Caco-2 (cell line): ENCODE data around the gene PHPT1. TPM values are rescaled to one million over a fixed set of nuclear protein-coding genes. Genes with fewer than 3 reads are reported as not detected.

ENCODE experiments used
- BruUV-seq: library from RNA; stranded (reverse); fragments of 400-500 nt; replicated peaks from 2 replicates; lab custom pipeline; 2021; lab: Mats Ljungman, UMichigan
- CTCF ChIA-PET: fragments of 300-600 bp; sonication (Branson Sonifier 250); formaldehyde crosslinking; loops from one replicate; lab custom pipeline; 2022; ENCODE audit warnings: antibody characterized with exemption; lab: Charles Lee
- POLR2A ChIA-PET: fragments of 300-600 bp; sonication (Branson Sonifier 250); formaldehyde crosslinking; loops from one replicate; lab custom pipeline; 2022; ENCODE audit warnings: antibody characterized with exemption; lab: Charles Lee
- DNase-seq, 2 experiments: peaks; one replicate each; pipeline versions ENCODE4 v3.0.0 to v3.0.0-alpha.2; 2020 to 2022
- H3K27me3 ChIP-seq: replicated peaks from 2 replicates; pipeline ENCODE4 v1.6.0; 2011; ENCODE audit warnings: low read length; ENCODE audit not compliant: control insufficient read depth, insufficient read depth
- H3K36me3 ChIP-seq: 2 replicates; pipeline ENCODE4 v1.5.1; 2011; ENCODE audit warnings: low read length; ENCODE audit not compliant: control insufficient read depth, insufficient read depth
- H3K4me1 ChIP-seq: fragments of 250-450 bp; sonication (Bioruptor Pico); 2 replicates; pipeline ENCODE4 v1.5.1; 2020; ENCODE audit warnings: mild to moderate bottlenecking
- H3K4me3 ChIP-seq: 2 replicates; pipeline ENCODE4 v1.5.1; 2011; ENCODE audit warnings: low read depth, mild to moderate bottlenecking, control low read depth, low read length
- H3K9me3 ChIP-seq: fragments of 250-450 bp; sonication (Bioruptor Pico); 2 replicates; pipeline ENCODE4 v1.5.1; 2020; ENCODE audit warnings: mild to moderate bottlenecking, moderate library complexity
- H3K27ac Mint-ChIP-seq: one replicate; pipeline ENCODE4 v1.8.0; 2022; ENCODE audit warnings: mixed read lengths; ENCODE audit not compliant: unreplicated experiment
- H3K27me3 Mint-ChIP-seq: one replicate; pipeline ENCODE4 v1.8.0; 2022; ENCODE audit warnings: mixed read lengths; ENCODE audit not compliant: insufficient read depth, unreplicated experiment
- H3K36me3 Mint-ChIP-seq: one replicate; pipeline ENCODE4 v1.8.0; 2022; ENCODE audit warnings: mild to moderate bottlenecking, mixed read lengths; ENCODE audit not compliant: insufficient read depth, unreplicated experiment
- H3K4me1 Mint-ChIP-seq: one replicate; pipeline ENCODE4 v1.8.0; 2022; ENCODE audit warnings: low read depth, mixed read lengths; ENCODE audit not compliant: unreplicated experiment
- H3K4me3 Mint-ChIP-seq: one replicate; pipeline ENCODE4 v1.8.0; 2022; ENCODE audit warnings: mild to moderate bottlenecking, moderate library complexity, mixed read lengths; ENCODE audit not compliant: unreplicated experiment
- H3K9me3 Mint-ChIP-seq: one replicate; pipeline ENCODE4 v1.8.0; 2022; ENCODE audit warnings: mixed read lengths; ENCODE audit not compliant: unreplicated experiment
- CTCF ChIP-seq, 2 experiments: fragments of 200-600 bp in 1 of 2; IDR thresholded peaks; 1 replicate in 1 of 2; 2 replicates in 1 of 2; pipeline versions ENCODE4 v1.5.1 to v1.8.0; 2011 to 2022; ENCODE audit warnings: antibody characterized with exemption in 1 of 2, control low read depth in 1 of 2, inconsistent platforms in 1 of 2, low read depth in 1 of 2, low read length in 1 of 2, mild to moderate bottlenecking in 1 of 2, moderate library complexity in 1 of 2; ENCODE audit not compliant: insufficient read depth in 1 of 2, severe bottlenecking in 1 of 2, unreplicated experiment in 1 of 2
- intact Hi-C: fragments of 100-400 bp; cut with micrococcal nuclease; formaldehyde crosslinking; loops from one replicate; pipeline ENCODE4 v1.10.0; 2022; ENCODE audit not compliant: unreplicated experiment
- total RNA-seq: library from RNA; stranded (reverse); gene quantifications from 2 replicates; pipeline ENCODE4 v1.2.3, GENCODE V29; 2022

The PHPT1 gene
- total RNA-seq, 1 experiment from 2014 or later = 105 TPM

GRCh38 chr9:136804509-136805206, 44.6 kb upstream of the PHPT1 start:
- peaks cover 53% of the 10 kb centered on the region for H3K36me3 Mint-ChIP-seq
- DNase-seq = no peak
- H3K27me3 ChIP-seq = no peaks in the 10 kb centered on the region
- H3K4me1 ChIP-seq = peaks cover 13% of the 10 kb centered on the region; the same call in 1 of the 2 replicates
- no peaks in the 10 kb centered on the region for H3K9me3 Mint-ChIP-seq
- CTCF ChIA-PET = no interaction called here
- H3K4me3 ChIP-seq = no peak overlapping the region
- TF ChIP-seq CTCF (IDR thresholded peaks at IDR 0.05; ENCODE audit: insufficient read depth in 1 of 2, low read depth in 1 of 2, low read length in 1 of 2, severe bottlenecking in 1 of 2, unreplicated experiment in 1 of 2) = no peak
- POLR2A ChIA-PET = interaction anchor here (0.6 kb wide), 1 partner anchor 276 kb away, joined by 3 read pairs; no protein-coding TSS in a partner anchor
- no TSS peak for BruUV-seq
- no peaks in the 10 kb centered on the region for H3K9me3 ChIP-seq
- intact Hi-C loops = loop anchor here (5.0 kb wide), 1 partner anchor 43 kb away; the partner anchor contains the start of gene PHPT1
- H3K27ac Mint-ChIP-seq = no peak overlapping the region
- H3K4me3 Mint-ChIP-seq = no peak overlapping the region
- H3K27me3 Mint-ChIP-seq = no peaks in the 10 kb centered on the region
- peaks cover 6% of the 10 kb centered on the region for H3K4me1 Mint-ChIP-seq
- peaks cover 3% of the 10 kb centered on the region for H3K36me3 ChIP-seq

GRCh38 chr9:136805207-136805740, 43.9 kb upstream of the PHPT1 start:
- intact Hi-C loops = loop anchor here (5.0 kb wide), 1 partner anchor 42 kb away; the partner anchor contains the start of gene PHPT1
- Histone ChIP-seq H3K27me3 (no peaks in the 10 kb centered on the region), H3K9me3 (no peaks in the 10 kb centered on the region), H3K36me3 (peaks cover 3% of the 10 kb centered on the region), H3K4me1 (peaks cover 18% of the 10 kb centered on the region; the same call in 1 of the 2 replicates), H3K4me3 (no peak overlapping the region)
- Mint-ChIP-seq H3K4me3 (peak overlapping the region; percentile 31), H3K4me1 (peaks cover 6% of the 10 kb centered on the region), H3K36me3 (peaks cover 53% of the 10 kb centered on the region), H3K27ac (no peak overlapping the region), H3K9me3 (no peaks in the 10 kb centered on the region), H3K27me3 (no peaks in the 10 kb centered on the region)
- POLR2A ChIA-PET = no interaction called here
- no peak for TF ChIP-seq CTCF (IDR thresholded peaks at IDR 0.05; ENCODE audit: insufficient read depth in 1 of 2, low read depth in 1 of 2, low read length in 1 of 2, severe bottlenecking in 1 of 2, unreplicated experiment in 1 of 2)
- no peak for DNase-seq
- CTCF ChIA-PET = interaction anchor here (1.6 kb wide), 1 partner anchor 13 kb away, joined by 4 read pairs; no protein-coding TSS in a partner anchor
- no TSS peak for BruUV-seq

- CTCF ChIA-PET = interaction anchor here (1.6 kb wide), 1 partner anchor 14 kb away, joined by 4 read pairs; no protein-coding TSS in a partner anchor
- Mint-ChIP-seq H3K36me3 (peaks cover 52% of the 10 kb centered on the region), H3K27me3 (no peaks in the 10 kb centered on the region), H3K4me3 (peak overlapping the region; percentile 75), H3K9me3 (no peaks in the 10 kb centered on the region), H3K27ac (no peak overlapping the region), H3K4me1 (peaks cover 6% of the 10 kb centered on the region)
- DNase-seq = no peak
- POLR2A ChIA-PET = interaction anchor here (0.8 kb wide), 1 partner anchor 80 kb away, joined by 3 read pairs; the partner anchor contains the start of gene TRAF2
- no TSS peak for BruUV-seq
- TF ChIP-seq CTCF (IDR thresholded peaks at IDR 0.05; ENCODE audit: insufficient read depth in 1 of 2, low read depth in 1 of 2, low read length in 1 of 2, severe bottlenecking in 1 of 2, unreplicated experiment in 1 of 2) = no peak
- Histone ChIP-seq H3K36me3 (peaks cover 3% of the 10 kb centered on the region), H3K27me3 (no peaks in the 10 kb centered on the region), H3K4me3 (peak overlapping the region; percentile 90), H3K4me1 (peaks cover 18% of the 10 kb centered on the region; the same call in 1 of the 2 replicates), H3K9me3 (no peaks in the 10 kb centered on the region)
- intact Hi-C loops = loop anchor here (5.0 kb wide), 1 partner anchor 41 kb away; the partner anchor contains the start of gene PHPT1
Observed at GRCh38 chr9:136806067-136806466, 43.1 kb upstream of the PHPT1 start.
